Adrenal gland (tissue), 12 donors: Measurements from ENCODE around the gene CNTN5. TPM values are rescaled to one million over a fixed set of nuclear protein-coding genes. Genes with fewer than 3 reads are reported as not detected.

Source experiments
- DNase-seq, 7 donors: peaks; one replicate each; pipeline ENCODE4 v3.0.0-alpha.2; 2019 to 2020
- H3K27ac ChIP-seq, 5 donors: fragments of 200-600 bp; sonication (generic) in 4 of 5; 1 replicate in 3 of 5; 2 replicates in 2 of 5; pipeline versions ENCODE4 v1.5.1 to v1.8.0; 2016 to 2020; ENCODE audit warnings: mild to moderate bottlenecking in 1 of 5
- H3K27me3 ChIP-seq: fragments of 200-600 bp; 2 replicates; pipeline ENCODE4 v1.8.0; 2021
- H3K36me3 ChIP-seq, 2 donors: fragments of 200-600 bp; replicated peaks in 1 of 2; 1 replicate in 1 of 2; 2 replicates in 1 of 2; pipeline versions ENCODE4 v1.5.1 to v1.8.0; 2018 to 2022
- H3K4me1 ChIP-seq, 2 donors: fragments of 200-600 bp; replicated peaks in 1 of 2; 1 replicate in 1 of 2; 2 replicates in 1 of 2; pipeline versions ENCODE4 v1.5.1 to v1.8.0; 2018 to 2021
- H3K4me3 ChIP-seq, 4 donors: fragments of 200-600 bp; sonication (generic) in 3 of 4; one replicate each; pipeline ENCODE4 v1.5.1; 2016 to 2018
- H3K9me3 ChIP-seq, 3 donors: fragments of 200-600 bp; sonication (generic) in 1 of 3; replicated peaks in 1 of 3; 1 replicate in 2 of 3; 2 replicates in 1 of 3; pipeline versions ENCODE4 v1.5.1 to v1.8.0; 2016 to 2021
- CTCF ChIP-seq, 6 experiments: fragments of 450-650 bp in 4 of 6; fragments of 200-600 bp in 2 of 6; sonication (generic) in 1 of 6; IDR thresholded peaks; 1 replicate in 5 of 6; 2 replicates in 1 of 6; pipeline versions ENCODE4 v1.5.1 to v1.8.0; 2016 to 2021; ENCODE audit warnings: antibody characterized with exemption in 6 of 6, mild to moderate bottlenecking in 2 of 6, moderate library complexity in 1 of 6
- POLR2A ChIP-seq, 2 donors: fragments of 450-650 bp; IDR thresholded peaks; one replicate each; pipeline ENCODE4 v1.6.1; 2017; ENCODE audit warnings: antibody characterized with exemption in 2 of 2, mild to moderate bottlenecking in 2 of 2, moderate library complexity in 1 of 2
- WGBS, 4 donors: extraction: QIAGEN DNeasy Blood & Tissue Kit in 2 of 4; methylation state at CpG; one replicate each; pipeline versions ENCODE4 v1.1.5 to v1.1.7; 2013 to 2017; 5-methylcytosine and 5-hydroxymethylcytosine counted together
- intact Hi-C, 2 donors: fragments of 100-400 bp; cut with DNase I; formaldehyde crosslinking; loops; one replicate each; pipeline versions ENCODE4 v1.14.1 to v1.15.0; 2022 to 2023
- polyA plus RNA-seq, 3 donors: library from polyadenylated mRNA; stranded (reverse); fragments of 200-250 nt in 2 of 3; fragments of 350-450 nt in 1 of 3; fragmentation: Illumina TruSeq in 1 of 3; extraction: RNeasy Lipid Tissue Mini Kit (QIAGEN cat#74804) in 1 of 3; gene quantifications; one replicate each; pipeline ENCODE4 v1.2.3, GENCODE V29; 2013 to 2014
- total RNA-seq, 9 donors: library from RNA; depleted of rRNA in 4 of 9; stranded (reverse); fragments of >200 nt in 4 of 9; fragments of 120-200 nt in 1 of 9; fragmentation: NEBNext Ultra II Directional in 1 of 9; extraction: Animal tissue kit (Norgen Biotek cat#: 25700) in 1 of 9; gene quantifications; one replicate each; pipeline versions ENCODE4 v1.1.0 to v1.2.4, GENCODE V29; 2013 to 2023
- donor health status: healthy with polysubstance abuse.
- donor health status: Bipolar disorder and iron deficiency.
- donor health status: DM: yes; HTN: yes; CAD: no.
- donor health status: DM: no; HTN: no; CAD: no.
- donor health status: DM: no; HTN: no; CAD: no.
- donor health status: DM: yes; HTN: yes; CAD: no.

Gene CNTN5
- total and polyA plus RNA-seq, 12 donors: 0.07 to 107 (median 0.30) TPM; not detected in 8

- no peak for TF ChIP-seq CTCF (IDR thresholded peaks at IDR 0.05)
- no peak for TF ChIP-seq POLR2A (IDR thresholded peaks at IDR 0.05)
- no peaks in the 10 kb centered on the region for H3K4me1 ChIP-seq
- no peaks in the 10 kb centered on the region for H3K36me3 ChIP-seq
- intact Hi-C loops: no loop called here
- H3K27me3 ChIP-seq: no peaks in the 10 kb centered on the region
- 90 to 96% (median 94%) methylated on average over 4 of the region's 4 CpGs for WGBS, 4 donors
- no peak overlapping the region for H3K27ac ChIP-seq
- no peak overlapping the region for H3K4me3 ChIP-seq
- H3K9me3 ChIP-seq: peaks cover 0 to 4% (median 0%) of the 10 kb centered on the region in 3 donors
- DNase-seq: no peak
Measured at GRCh38 chr11:99494065-99494464, 473.3 kb downstream of the CNTN5 start.

GRCh38 chr11:99501655-99502054 is 480.9 kb downstream of the CNTN5 start:
- no peak for TF ChIP-seq CTCF (IDR thresholded peaks at IDR 0.05)
- no peak for TF ChIP-seq POLR2A (IDR thresholded peaks at IDR 0.05)
- no peaks in the 10 kb centered on the region for H3K27me3 ChIP-seq
- H3K36me3 ChIP-seq: no peaks in the 10 kb centered on the region
- no peak for DNase-seq
- intact Hi-C loops: no loop called here
- no peak overlapping the region for H3K4me3 ChIP-seq
- 54 to 68% (median 62%) methylated on average over 2 of the region's 2 CpGs for WGBS, 4 donors
- no peaks in the 10 kb centered on the region for H3K9me3 ChIP-seq
- no peaks in the 10 kb centered on the region for H3K4me1 ChIP-seq
- no peak overlapping the region for H3K27ac ChIP-seq

GRCh38 chr11:99505316-99505715 is 484.6 kb downstream of the CNTN5 start:
- no peak for DNase-seq
- Histone ChIP-seq H3K9me3 (no peaks in the 10 kb centered on the region), H3K36me3 (no peaks in the 10 kb centered on the region), H3K4me1 (no peaks in the 10 kb centered on the region), H3K27ac (no peak overlapping the region), H3K27me3 (no peaks in the 10 kb centered on the region), H3K4me3 (no peak overlapping the region)
- whole genome bisulfite sequencing, 4 donors: 53 to 67% (median 59%) methylated on average over 1 of the region's 1 CpG
- intact Hi-C loops: no loop called here
- TF ChIP-seq CTCF (IDR thresholded peaks at IDR 0.05) (no peak), POLR2A (IDR thresholded peaks at IDR 0.05) (no peak)

- TF ChIP-seq CTCF (IDR thresholded peaks at IDR 0.05) (no peak), POLR2A (IDR thresholded peaks at IDR 0.05) (no peak)
- H3K36me3 ChIP-seq: no peaks in the 10 kb centered on the region
- DNase-seq: no peak
- no peak overlapping the region for H3K27ac ChIP-seq
- H3K4me3 ChIP-seq: no peak overlapping the region
- intact Hi-C loops: no loop called here
- no peaks in the 10 kb centered on the region for H3K27me3 ChIP-seq
- H3K9me3 ChIP-seq: no peaks in the 10 kb centered on the region
- WGBS, 4 donors: 84 to 88% (median 86%) methylated on average over 4 of the region's 4 CpGs
- H3K4me1 ChIP-seq: no peaks in the 10 kb centered on the region
Measured at GRCh38 chr11:99505831-99506230, 485.1 kb downstream of the CNTN5 start.
